ENCODE measurements around the gene RINL.
A peak's percentile ranks its signal among the peaks of the same experiment; 100 is the strongest.
"Not testable (repeated sequence)": the region's sequence is repeated elsewhere in the genome, so short reads cannot be mapped to it uniquely, and the experiment has no call there.

Gene RINL

DNA sequence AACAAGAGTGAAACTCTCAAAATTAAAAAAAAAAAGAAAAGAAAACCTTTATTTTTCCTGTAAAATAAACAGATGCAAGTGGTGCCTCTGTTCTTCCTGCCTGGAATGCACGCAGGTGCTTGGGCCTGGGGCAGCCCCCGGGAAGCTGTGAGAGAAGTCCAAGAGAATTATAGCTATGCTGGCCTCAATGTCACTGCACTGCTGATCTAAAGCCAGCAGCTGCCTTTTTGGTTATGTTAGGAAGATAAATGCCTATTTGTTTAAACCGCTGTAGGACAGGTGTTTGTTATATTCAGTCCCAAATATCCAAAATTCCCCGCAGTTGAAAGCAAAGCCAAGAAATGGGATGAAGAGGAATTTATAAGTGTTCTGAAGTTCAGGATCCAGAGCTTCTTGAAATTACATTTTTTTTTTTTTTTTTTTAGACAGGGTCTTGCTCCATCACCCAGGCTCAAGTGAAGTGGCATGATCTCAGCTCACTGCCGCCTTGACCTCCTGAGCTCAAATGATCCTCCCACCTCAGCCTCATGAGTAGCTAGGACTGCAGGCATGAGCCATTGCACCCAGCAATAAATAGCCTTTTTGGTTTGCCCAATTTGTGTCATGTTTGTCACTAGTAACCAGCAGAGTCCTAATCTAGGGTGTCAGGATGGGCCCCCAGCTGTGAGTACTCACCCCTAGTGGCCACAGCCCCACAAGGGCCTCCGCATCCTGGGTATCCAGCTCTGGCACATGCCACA, 2.2 kb downstream of the RINL start:
- DNase-seq (ENCODE audit: low read depth) = no peak

DNA sequence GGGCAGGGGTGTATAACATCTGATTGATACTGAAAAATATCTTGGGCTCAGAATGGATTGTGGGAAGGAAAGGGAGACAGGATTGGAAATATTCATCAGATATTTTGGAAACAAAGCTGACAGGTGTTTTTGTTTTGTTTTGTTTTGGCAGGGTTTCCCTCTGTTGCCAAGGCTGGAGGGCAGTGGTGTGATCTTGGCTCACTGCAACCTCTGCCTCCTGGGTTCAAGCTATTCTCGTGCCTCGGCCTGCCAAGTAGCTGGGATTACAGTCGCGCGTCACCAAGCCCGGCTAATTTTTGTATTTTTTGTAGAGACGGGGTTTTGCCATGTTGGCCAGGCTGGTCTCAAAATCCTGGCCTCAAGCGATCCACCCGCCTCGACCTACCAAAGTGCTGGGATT, 4.7 kb downstream of the RINL start:
- not testable (repeated sequence) for DNase-seq (ENCODE audit: low read depth)

GRCh38 chr19:38870612-38871011, 7.5 kb downstream of the RINL start:
- no peak for DNase-seq (ENCODE audit: low read depth)

- DNase-seq (ENCODE audit: low read depth) = no peak
Observed at GRCh38 chr19:38869836-38870607, 8.1 kb downstream of the RINL start.

GRCh38 chr19:38869160-38869835, 8.8 kb downstream of the RINL start:
- DNase-seq (ENCODE audit: low read depth) = no peak

DNA sequence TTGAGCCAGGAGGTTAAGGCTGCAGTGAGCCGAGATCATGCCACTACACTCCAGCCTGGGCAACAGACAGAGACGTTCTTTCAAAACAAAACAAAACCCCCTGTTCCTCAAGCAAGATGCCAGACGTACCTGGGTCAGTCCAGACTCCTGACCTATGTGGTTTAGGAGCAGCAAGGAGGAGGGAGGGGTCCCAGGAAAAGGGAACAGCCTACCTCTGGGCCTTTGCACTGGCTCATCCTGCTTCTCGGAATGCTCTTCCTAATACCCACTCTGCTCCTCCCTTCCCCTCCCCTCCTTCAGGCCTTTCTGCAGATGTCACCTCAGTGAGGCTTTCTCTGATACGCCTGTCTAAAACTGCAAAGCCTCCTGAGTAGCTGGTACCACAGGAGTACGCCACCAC, 9.5 kb downstream of the RINL start:
- no peak for DNase-seq (ENCODE audit: low read depth)

- DNase-seq (ENCODE audit: low read depth) = no peak
Observed at GRCh38 chr19:38867171-38867780, 10.8 kb downstream of the RINL start.

- DNase-seq (ENCODE audit: low read depth) = no peak
Observed at GRCh38 chr19:38862321-38863059, 15.6 kb downstream of the RINL start.

GRCh38 chr19:38861368-38861767, 16.7 kb downstream of the RINL start:
- DNase-seq (ENCODE audit: low read depth) = no peak

GRCh38 chr19:38859631-38860204, 18.4 kb downstream of the RINL start:
- not testable (repeated sequence) for DNase-seq (ENCODE audit: low read depth)

- DNase-seq (ENCODE audit: low read depth) = no peak
Observed at GRCh38 chr19:38856813-38857212, 21.3 kb downstream of the RINL start.

GRCh38 chr19:38855751-38856150, 22.3 kb downstream of the RINL start:
- not testable (repeated sequence) for DNase-seq (ENCODE audit: low read depth)

DNA sequence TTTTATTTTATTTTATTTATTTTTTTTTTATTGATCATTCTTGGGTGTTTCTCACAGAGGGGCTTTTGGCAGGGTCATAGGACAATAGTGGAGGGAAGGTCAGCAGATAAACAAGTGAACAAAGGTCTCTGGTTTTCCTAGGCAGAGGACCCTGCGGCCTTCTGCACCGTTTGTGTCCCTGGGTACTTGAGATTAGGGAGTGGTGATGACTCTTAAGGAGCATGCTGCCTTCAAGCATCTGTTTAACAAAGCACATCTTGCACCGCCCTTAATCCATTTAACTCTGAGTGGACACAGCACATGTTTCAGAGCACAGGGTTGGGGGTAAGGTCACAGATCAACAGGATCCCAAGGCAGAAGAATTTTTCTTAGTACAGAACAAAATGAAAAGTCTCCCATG, 23.1 kb downstream of the RINL start:
- DNase-seq (ENCODE audit: low read depth) = not testable (repeated sequence)

DNA sequence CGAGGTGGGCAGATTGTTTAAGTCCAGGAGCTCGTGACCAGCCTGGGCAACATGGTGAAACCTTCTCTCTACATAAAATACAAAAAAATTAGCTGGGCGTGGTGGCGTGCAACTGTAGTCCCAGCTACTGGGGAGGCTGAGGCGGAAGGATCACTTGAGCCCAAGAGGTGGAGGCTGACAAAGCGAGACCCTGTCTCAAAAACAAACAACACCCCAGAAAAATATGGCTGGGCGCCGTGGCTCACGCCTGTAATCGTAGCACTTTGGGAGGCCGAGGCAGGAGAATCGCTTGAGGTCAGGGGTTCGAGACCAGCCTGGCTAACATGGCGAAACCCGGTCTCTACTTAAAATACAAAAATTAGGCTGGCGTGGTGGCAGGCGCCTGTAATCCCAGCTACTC, 24.9 kb downstream of the RINL start:
- DNase-seq (ENCODE audit: low read depth) = no peak

DNA sequence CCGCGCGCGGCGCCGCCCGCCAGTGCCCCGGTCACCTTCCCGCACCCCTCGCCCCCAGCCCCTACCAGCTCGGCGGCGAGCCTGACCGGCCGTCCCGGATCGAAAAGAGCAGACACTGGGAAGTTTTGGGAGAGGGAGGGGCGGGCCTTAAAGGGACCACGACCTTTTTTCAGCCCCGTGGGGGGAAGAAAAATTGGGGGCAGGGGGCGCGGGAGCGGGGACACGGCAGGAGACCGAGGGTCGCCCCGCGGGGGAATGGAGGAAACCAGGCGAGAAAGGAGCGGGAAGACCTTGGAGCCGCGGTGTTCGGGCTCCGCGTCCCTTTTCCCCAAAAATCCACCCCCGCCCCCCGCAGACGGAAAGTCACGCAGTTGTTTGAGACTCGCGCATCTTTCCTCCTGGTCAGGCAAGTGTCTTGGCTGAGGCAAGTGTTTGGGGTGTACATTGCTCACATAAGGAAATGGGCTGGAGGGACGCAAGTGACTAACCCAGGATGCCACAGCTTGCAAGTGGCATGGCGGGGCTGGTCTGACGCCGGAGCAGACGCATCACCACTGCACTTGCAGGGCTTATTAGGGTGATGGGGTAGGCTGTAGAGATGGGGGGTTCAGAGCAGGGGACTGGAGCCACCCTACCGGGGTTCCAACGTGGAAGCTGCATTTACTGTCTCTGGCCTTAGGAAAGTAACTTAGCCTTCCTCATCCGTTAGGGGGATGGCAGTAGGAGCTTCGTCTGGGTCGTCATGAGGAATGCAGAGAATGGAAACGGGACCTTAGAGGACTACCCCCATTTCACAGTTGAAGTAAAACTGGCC, 25.6 kb downstream of the RINL start:
- peak; percentile 64 for DNase-seq (ENCODE audit: low read depth)

DNA sequence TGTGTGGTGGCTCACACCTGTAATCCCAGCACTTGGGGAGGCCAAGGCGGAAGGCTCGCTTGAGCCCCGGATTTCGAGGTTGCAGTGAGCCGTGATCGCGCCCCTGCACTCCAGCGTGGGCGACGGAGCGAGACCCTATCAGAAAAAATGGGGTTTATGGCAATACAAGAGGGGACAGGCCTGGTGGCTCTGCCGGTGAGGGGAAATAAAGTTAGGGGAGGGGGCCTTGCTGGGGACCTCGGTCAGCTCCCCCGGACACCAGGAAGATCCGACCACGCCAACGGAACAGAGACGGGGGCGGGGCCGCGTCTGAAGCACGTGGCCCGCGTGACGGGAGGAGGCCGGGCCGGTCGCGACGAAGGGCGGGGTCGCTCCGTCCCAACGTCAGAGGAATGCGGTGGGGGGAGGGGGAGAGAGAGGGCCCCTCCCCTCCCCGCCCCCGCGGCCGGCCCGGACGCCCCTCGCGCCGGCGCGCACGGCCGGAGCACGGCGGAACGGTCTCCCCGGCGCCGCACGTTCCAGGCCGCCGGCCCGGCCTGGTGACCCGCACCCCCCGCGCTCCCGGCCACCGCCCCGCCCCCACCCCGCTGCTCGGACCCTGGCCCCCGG, 26.3 kb downstream of the RINL start:
- peak; percentile 88 for DNase-seq (ENCODE audit: low read depth)

GRCh38 chr19:38850976-38851621, 27.0 kb downstream of the RINL start:
- DNase-seq (ENCODE audit: low read depth) = no peak

GRCh38 chr19:38850436-38850975, 27.6 kb downstream of the RINL start:
- no peak for DNase-seq (ENCODE audit: low read depth)

GRCh38 chr19:38849860-38850435, 28.1 kb downstream of the RINL start, which contains the start of gene HNRNPL:
Gene HNRNPL, minus strand, starts transcription at chr19:38849986. Its CDS starts 20 bp downstream, at chr19:38849966.
- DNase-seq (ENCODE audit: low read depth) = peak; percentile 100

All from HS-27A (cell line).